ENCODE results near the gene BATF3.

Gene BATF3

GRCh38 chr1:212689196-212689725 lies 10.4 kb downstream of the BATF3 start:
- in situ Hi-C loops (cut with HindIII; ENCODE audit: low pct_ligation_motif_present, low pct_unique_long_range_greater_than_20kb, low sequenced_read_pairs) = no loop called here
- no peak for DNase-seq

GRCh38 chr1:212688341-212689047 lies 11.1 kb downstream of the BATF3 start:
- no peak for DNase-seq

GRCh38 chr1:212687811-212688210 lies 11.8 kb downstream of the BATF3 start:
- in situ Hi-C loops (cut with HindIII; ENCODE audit: low pct_ligation_motif_present, low pct_unique_long_range_greater_than_20kb, low sequenced_read_pairs) = no loop called here
- DNase-seq = no peak

More at GRCh38 chr1:212688341-212689047, 11.1 kb downstream of the BATF3 start:
- in situ Hi-C loops (cut with HindIII; ENCODE audit: low pct_ligation_motif_present, low pct_unique_long_range_greater_than_20kb, low sequenced_read_pairs) = no loop called here

- in situ Hi-C loops (cut with HindIII; ENCODE audit: low pct_ligation_motif_present, low pct_unique_long_range_greater_than_20kb, low sequenced_read_pairs) = no loop called here
- no peak for DNase-seq
Observed at GRCh38 chr1:212686591-212686990, 13.0 kb downstream of the BATF3 start.

GRCh38 chr1:212686069-212686468 lies 13.6 kb downstream of the BATF3 start:
- in situ Hi-C loops (cut with HindIII; ENCODE audit: low pct_ligation_motif_present, low pct_unique_long_range_greater_than_20kb, low sequenced_read_pairs) = no loop called here

GRCh38 chr1:212685429-212685828 lies 14.2 kb downstream of the BATF3 start:
- in situ Hi-C loops (cut with HindIII; ENCODE audit: low pct_ligation_motif_present, low pct_unique_long_range_greater_than_20kb, low sequenced_read_pairs) = no loop called here
- DNase-seq = no peak

More at GRCh38 chr1:212686069-212686468, 13.6 kb downstream of the BATF3 start:
- DNase-seq = no peak

GRCh38 chr1:212684521-212685090 lies 15.0 kb downstream of the BATF3 start:
- DNase-seq = no peak
- in situ Hi-C loops (cut with HindIII; ENCODE audit: low pct_ligation_motif_present, low pct_unique_long_range_greater_than_20kb, low sequenced_read_pairs) = no loop called here

GRCh38 chr1:212684076-212684475 lies 15.6 kb downstream of the BATF3 start:
- DNase-seq = no peak
- in situ Hi-C loops (cut with HindIII; ENCODE audit: low pct_ligation_motif_present, low pct_unique_long_range_greater_than_20kb, low sequenced_read_pairs) = no loop called here

GRCh38 chr1:212683357-212683722 lies 16.3 kb downstream of the BATF3 start:
- DNase-seq = no peak

GRCh38 chr1:212680680-212681389 lies 18.8 kb downstream of the BATF3 start:
- in situ Hi-C loops (cut with HindIII; ENCODE audit: low pct_ligation_motif_present, low pct_unique_long_range_greater_than_20kb, low sequenced_read_pairs) = no loop called here

More at GRCh38 chr1:212683357-212683722, 16.3 kb downstream of the BATF3 start:
- in situ Hi-C loops (cut with HindIII; ENCODE audit: low pct_ligation_motif_present, low pct_unique_long_range_greater_than_20kb, low sequenced_read_pairs) = no loop called here

GRCh38 chr1:212678456-212679410 lies 20.9 kb downstream of the BATF3 start:
- in situ Hi-C loops (cut with HindIII; ENCODE audit: low pct_ligation_motif_present, low pct_unique_long_range_greater_than_20kb, low sequenced_read_pairs) = no loop called here

More at GRCh38 chr1:212680680-212681389, 18.8 kb downstream of the BATF3 start:
- DNase-seq = no peak

GRCh38 chr1:212677573-212677972 lies 22.1 kb downstream of the BATF3 start:
- no peak for DNase-seq
- in situ Hi-C loops (cut with HindIII; ENCODE audit: low pct_ligation_motif_present, low pct_unique_long_range_greater_than_20kb, low sequenced_read_pairs) = no loop called here

More at GRCh38 chr1:212678456-212679410, 20.9 kb downstream of the BATF3 start:
- DNase-seq = no peak

GRCh38 chr1:212677136-212677535 lies 22.5 kb downstream of the BATF3 start:
- in situ Hi-C loops (cut with HindIII; ENCODE audit: low pct_ligation_motif_present, low pct_unique_long_range_greater_than_20kb, low sequenced_read_pairs) = no loop called here
- no peak for DNase-seq

- DNase-seq = no peak
- in situ Hi-C loops (cut with HindIII; ENCODE audit: low pct_ligation_motif_present, low pct_unique_long_range_greater_than_20kb, low sequenced_read_pairs) = no loop called here
Observed at GRCh38 chr1:212675675-212676074, 24.0 kb downstream of the BATF3 start.

- in situ Hi-C loops (cut with HindIII; ENCODE audit: low pct_ligation_motif_present, low pct_unique_long_range_greater_than_20kb, low sequenced_read_pairs) = no loop called here
- DNase-seq = no peak
Observed at GRCh38 chr1:212674872-212675271, 24.8 kb downstream of the BATF3 start.

- DNase-seq = peak; percentile 68
- in situ Hi-C loops (cut with HindIII; ENCODE audit: low pct_ligation_motif_present, low pct_unique_long_range_greater_than_20kb, low sequenced_read_pairs) = no loop called here
Observed at GRCh38 chr1:212671342-212672031, 28.2 kb downstream of the BATF3 start.

GRCh38 chr1:212670882-212671281 lies 28.8 kb downstream of the BATF3 start:
- in situ Hi-C loops (cut with HindIII; ENCODE audit: low pct_ligation_motif_present, low pct_unique_long_range_greater_than_20kb, low sequenced_read_pairs) = no loop called here
- DNase-seq = no peak

- DNase-seq = no peak
- in situ Hi-C loops (cut with HindIII; ENCODE audit: low pct_ligation_motif_present, low pct_unique_long_range_greater_than_20kb, low sequenced_read_pairs) = no loop called here
Observed at GRCh38 chr1:212670301-212670700, 29.3 kb downstream of the BATF3 start.
